GM11168 (cell line): ENCODE data around the gene GALNT12.

Experiments
- in situ Hi-C: fragments of 300-500 bp; cut with MboI; formaldehyde crosslinking; loops from one replicate; pipeline ENCODE4 v1.12.0; 2022; ENCODE audit warnings: low sequenced_read_pairs; ENCODE audit not compliant: unreplicated experiment

GALNT12 gene

GRCh38 chr9:98874721-98875255, 67.3 kb downstream of the GALNT12 start:
- in situ Hi-C loops = no loop called here

GRCh38 chr9:98875536-98875935, 68.1 kb downstream of the GALNT12 start:
- in situ Hi-C loops = no loop called here

- in situ Hi-C loops = no loop called here
These were observed 69.8 kb downstream of the GALNT12 start for GRCh38 chr9:98877311-98877710.

DNA sequence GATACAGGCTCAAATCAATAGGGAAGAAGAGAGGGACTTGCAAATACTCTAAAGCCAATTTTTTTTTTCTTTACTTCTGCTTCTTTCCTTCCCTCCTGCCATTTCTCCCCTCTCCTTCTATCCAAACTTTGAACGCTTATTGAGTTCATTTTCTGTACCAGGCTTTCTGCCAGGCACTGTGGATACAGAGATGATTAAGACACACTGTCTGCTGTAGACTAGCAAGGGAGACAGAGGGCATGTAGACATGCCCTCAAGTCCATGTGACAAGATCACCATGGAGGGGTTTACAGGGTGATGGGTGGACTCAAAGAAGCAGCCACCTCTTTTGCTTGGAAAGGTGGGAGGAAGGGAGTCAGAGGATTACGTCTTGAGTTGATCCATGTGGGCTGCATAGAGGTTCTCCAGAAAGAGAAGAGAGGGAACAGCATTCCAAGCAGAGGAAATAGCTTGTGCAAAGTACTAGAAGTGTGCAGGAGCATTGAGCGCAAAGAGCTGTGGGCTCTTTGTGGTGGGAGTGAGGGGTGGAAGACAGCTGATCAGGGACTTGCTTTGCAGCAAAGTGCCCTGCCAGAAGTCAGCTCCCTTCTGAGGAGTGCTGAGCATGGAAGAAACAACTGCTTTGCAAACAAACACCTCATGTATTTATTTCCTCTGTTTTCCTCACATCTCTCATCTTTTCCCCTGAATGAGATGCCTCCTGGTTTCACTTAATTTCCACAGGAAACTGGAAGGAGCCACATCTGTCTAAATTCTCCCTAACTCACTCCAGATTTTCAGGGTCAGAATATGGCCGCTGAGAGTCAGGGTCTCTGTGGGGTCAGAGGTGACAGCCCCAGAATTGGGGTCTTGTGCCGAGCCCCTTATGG, 71.9 kb downstream of the GALNT12 start:
- in situ Hi-C loops = no loop called here

- in situ Hi-C loops = no loop called here
These were observed 72.5 kb downstream of the GALNT12 start for GRCh38 chr9:98879963-98880310.

DNA sequence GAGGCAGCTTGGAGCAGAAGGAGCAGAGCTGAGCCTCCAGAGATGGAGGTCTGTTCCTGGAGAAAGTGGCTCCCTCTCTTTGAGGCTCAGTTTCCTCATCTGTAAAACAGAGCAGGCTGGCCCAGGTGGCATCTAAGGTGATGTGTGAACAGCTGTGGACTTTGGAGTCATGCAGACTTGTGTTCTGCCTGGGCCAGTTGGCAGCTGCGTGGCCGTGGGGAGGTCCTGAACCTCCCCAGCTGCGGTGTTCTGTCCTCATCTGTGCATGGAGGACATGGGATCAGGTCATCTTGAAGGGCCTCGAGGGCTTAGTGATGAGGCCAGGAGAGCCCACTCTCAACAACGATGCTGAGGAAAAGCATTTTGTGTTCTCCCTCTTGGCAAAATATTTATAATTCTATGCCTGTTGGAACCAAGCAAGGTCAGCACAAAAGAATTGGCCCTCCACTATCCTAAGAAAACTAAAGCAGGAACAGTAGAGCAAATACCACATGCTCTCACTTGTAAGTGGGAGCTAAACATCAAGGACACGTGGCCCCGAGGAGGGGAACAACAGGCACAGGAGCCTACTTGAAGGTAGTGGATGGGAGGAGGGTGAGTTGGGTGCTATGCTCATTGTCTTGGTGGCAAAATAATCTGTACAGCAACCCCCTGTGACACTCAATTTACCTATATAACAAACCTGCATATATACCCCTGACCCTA, 73.0 kb downstream of the GALNT12 start:
- in situ Hi-C loops = no loop called here

DNA sequence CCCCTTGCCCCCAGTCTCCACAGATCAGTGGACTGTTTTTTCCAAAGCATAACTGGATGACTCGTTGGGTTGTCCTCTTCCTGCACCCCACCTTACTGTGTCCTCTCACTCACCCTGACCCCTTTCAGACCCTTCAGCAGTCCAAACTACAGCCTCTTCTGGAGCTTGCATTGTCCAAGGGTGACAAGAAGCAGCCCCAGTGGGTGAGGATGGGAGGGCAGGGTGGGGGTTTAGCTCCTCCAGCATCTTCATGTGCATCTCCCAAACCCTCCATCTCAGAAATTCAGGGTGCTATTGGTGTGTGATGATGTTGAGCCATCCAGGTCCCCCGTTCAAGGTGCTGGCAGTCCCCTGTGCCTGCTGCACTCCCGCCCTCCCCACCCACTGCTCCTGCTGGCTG, 73.9 kb downstream of the GALNT12 start:
- in situ Hi-C loops = no loop called here

DNA sequence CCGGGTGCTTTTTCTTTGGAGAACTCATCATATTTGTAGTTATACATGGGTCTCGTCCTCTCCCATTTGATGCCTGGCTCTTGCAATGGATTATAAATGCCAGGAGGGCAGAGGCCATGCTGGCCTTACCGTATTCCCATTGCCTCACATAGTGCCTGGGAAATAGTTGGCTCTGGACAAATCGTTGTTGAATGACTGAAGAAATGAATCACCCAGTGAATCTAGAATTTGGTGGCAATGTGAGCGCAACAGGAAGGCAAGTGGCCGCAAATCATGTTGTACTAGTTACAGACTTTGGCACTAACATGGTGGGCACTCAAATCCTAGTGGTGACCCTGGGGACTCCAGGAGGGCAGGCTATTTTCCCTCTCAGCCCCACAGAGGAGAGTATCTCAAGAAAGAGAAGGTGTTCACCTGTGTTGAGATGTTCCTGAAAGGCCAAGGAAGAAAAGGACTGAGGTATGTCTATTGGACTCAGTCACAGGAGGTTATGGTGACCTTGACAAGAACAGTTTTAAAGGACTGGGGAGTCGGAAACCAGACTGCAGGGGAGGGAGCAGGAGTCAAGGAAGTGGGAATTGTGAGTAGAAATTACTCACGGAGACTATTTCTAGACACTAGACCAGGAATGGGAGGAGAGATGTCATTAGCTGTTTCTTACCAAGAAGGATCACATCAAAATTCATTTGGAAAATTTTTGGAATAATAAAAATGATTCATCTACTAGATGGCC, 74.5 kb downstream of the GALNT12 start:
- in situ Hi-C loops = no loop called here

GRCh38 chr9:98882569-98882923, 75.1 kb downstream of the GALNT12 start:
- in situ Hi-C loops = no loop called here

DNA sequence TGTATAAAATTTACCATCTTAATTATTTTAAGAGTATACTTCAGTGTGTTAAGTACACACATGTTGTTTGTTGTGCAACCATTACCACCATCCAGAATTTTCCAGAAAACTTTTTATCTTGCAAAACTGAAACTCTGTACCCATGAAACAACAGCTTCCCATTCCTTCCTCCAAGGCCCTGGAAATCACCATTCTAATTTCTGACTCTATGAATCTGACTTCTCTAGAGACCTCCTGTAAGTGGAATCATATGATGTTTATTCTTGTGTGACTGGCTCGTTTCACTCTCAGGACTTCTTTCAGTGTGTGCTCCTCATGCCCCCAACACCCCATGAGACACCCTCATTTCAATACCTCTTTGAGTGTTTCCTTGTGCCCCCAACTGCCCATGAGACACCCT, 75.8 kb downstream of the GALNT12 start:
- in situ Hi-C loops = no loop called here

DNA sequence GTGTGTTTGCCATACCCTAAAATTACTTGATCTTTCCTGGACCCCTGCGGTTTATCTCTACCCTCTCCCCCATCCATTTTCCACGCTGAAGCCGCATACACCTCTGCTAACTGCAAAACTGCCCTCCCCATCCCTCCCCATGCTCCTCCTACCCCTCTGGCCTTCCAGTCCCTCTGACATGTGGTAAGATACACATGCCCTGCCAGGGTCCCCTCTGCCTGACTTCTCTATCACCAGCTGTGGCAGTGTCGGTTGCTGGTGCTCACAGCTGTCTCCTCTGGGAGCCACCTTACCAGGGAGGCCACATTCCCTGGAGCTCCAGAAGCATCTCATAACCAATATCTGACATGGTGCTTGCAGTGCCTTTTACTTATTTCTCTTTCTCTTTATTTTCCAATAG, 77.4 kb downstream of the GALNT12 start:
- in situ Hi-C loops = no loop called here

GRCh38 chr9:98885575-98886295, 78.3 kb downstream of the GALNT12 start:
- in situ Hi-C loops = no loop called here

- in situ Hi-C loops = no loop called here
These were observed 79.3 kb downstream of the GALNT12 start for GRCh38 chr9:98886691-98887229.

GRCh38 chr9:98887918-98888510, 80.5 kb downstream of the GALNT12 start:
- in situ Hi-C loops = no loop called here

DNA sequence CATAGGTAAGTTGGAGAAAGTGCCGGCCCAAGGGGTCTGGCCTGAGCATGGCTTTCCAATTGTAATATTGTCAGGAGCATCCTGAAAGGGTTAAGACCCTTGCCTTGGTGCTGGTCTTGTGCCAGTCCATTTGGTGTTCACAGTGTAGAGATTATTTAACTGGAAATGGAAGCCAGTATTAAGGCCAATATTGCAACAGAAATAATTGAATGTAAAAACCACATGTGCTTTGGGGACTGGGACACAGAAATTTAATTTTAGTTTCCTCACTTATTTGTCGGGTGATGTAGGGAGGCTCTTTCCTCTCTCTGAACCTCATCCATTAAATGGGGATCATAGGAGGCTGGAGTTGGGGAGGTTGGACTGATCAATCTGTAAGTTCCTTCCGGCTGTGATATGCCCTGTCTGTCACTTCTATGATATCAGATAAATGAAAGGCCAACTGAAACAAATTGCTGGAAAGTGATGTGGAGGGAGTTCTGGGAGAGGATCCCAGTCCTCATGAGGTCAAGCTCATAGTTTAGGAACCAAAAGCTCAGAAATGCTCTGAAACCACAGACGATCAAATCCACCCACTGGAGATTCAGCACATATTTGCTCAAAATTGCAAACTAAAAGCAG, 81.4 kb downstream of the GALNT12 start:
- in situ Hi-C loops = no loop called here

DNA sequence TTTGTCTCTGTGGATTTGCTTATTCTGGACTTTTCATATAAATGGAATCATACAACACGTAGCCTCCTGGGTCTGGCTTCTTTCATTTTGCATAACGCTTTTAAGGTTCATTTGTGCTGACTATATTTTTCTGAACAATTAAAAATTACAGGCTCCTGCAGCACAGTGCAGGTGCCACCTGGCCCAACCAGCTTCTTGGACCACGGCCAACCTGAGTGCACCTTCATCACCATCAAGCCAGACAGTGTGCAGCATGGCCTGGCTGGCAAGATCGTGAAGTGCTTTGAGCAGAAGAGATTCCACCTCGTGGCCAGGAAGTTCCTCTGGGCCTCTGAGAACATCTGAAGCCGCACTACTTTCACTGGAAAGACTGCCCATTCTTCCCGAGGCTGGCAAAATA, 82.8 kb downstream of the GALNT12 start:
- in situ Hi-C loops = no loop called here

DNA sequence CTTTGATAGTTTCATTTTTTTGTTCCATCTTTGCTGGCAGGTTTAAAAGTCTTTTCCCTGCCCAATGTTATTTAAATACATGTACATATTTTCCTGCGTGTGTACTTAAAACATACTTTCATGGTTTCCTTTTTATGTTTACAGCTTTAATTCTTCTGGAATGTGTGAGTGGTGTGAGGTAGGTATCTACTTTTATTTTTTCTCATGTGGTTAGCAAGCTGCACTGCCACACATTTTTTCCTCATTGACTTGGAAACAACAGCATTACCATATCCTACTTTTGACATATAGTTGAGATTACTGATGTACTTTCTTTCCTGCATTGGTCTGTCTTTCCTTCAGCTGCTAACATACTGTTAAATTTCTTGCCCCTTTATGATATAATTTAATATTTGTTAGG, 84.8 kb downstream of the GALNT12 start:
- in situ Hi-C loops = no loop called here

DNA sequence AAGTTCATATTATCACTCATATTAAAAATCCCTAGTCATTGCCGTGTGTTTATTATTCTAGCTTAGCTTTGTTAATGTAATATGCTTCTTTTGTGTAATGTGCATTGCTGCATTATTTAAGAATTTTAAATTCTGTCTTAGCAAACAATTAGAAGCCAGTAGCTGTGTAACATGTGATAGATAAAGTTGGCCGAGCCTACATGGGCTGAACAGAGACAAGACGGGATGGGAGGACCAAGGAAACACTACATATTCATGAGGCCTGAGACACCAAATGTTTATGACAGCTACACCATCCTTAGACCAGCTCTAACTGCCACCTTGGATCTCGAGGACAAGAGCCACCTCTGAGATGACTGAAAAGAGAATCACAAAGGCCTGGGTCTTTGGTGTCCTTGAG, 85.2 kb downstream of the GALNT12 start:
- in situ Hi-C loops = no loop called here

- in situ Hi-C loops = no loop called here
These were observed 86.7 kb downstream of the GALNT12 start for GRCh38 chr9:98894171-98894570.
